ENCODE data around the gene RETN.

Gene RETN

DNA sequence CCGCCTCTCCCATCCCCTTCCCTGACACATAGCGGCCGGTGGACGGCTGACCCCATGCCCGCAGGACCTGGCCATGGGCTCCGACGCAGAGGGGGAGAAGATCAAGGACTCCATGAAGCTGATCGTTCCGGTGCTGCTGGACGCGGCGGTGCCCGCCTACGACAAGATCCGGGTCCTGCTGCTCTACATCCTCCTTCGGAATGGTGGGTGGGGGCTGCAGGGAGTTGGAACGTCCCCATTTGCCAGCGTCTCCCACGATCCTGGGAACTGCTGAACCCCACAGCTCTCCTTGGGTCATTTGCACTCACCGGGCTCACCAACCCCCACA is 24.3 kb upstream of the RETN start:
- no peaks in the 10 kb centered on the region for H3K9me3 ChIP-seq (ENCODE audit: control insufficient read depth in 5 of 5, low read length in 5 of 5)
- peaks cover 0 to 12% (median 0%) of the 10 kb centered on the region in 5 donors for H3K36me3 ChIP-seq (ENCODE audit: control insufficient read depth in 5 of 5, insufficient read depth in 5 of 5, low read length in 5 of 5)
- H3K4me3 ChIP-seq (ENCODE audit: low read depth in 1 of 5, low read length in 5 of 5) = no peak overlapping the region
- H3K4me1 ChIP-seq (ENCODE audit: control insufficient read depth in 5 of 5, insufficient read depth in 5 of 5, low read length in 5 of 5) = no peaks in the 10 kb centered on the region
- H3K27me3 ChIP-seq (ENCODE audit: control insufficient read depth in 5 of 5, insufficient read depth in 4 of 5, low read length in 5 of 5) = peaks cover 0 to 12% (median 4%) of the 10 kb centered on the region in 5 donors
- no peak overlapping the region for H3K27ac ChIP-seq (ENCODE audit: low read depth, low read length)
- no peak overlapping the region for H3K9ac ChIP-seq (ENCODE audit: low read length in 5 of 5)

- H3K9ac ChIP-seq (ENCODE audit: low read length in 5 of 5) = no peak overlapping the region
- no peak overlapping the region for H3K4me3 ChIP-seq (ENCODE audit: low read depth in 1 of 5, low read length in 5 of 5)
- no peaks in the 10 kb centered on the region for H3K9me3 ChIP-seq (ENCODE audit: control insufficient read depth in 5 of 5, low read length in 5 of 5)
- H3K36me3 ChIP-seq (ENCODE audit: control insufficient read depth in 5 of 5, insufficient read depth in 5 of 5, low read length in 5 of 5) = peaks cover 0 to 12% (median 0%) of the 10 kb centered on the region in 5 donors
- H3K4me1 ChIP-seq (ENCODE audit: control insufficient read depth in 5 of 5, insufficient read depth in 5 of 5, low read length in 5 of 5) = no peaks in the 10 kb centered on the region
- H3K27me3 ChIP-seq (ENCODE audit: control insufficient read depth in 5 of 5, insufficient read depth in 4 of 5, low read length in 5 of 5) = peaks cover 0 to 12% (median 6%) of the 10 kb centered on the region in 5 donors
- H3K27ac ChIP-seq (ENCODE audit: low read depth, low read length) = no peak overlapping the region
These were observed 23.7 kb upstream of the RETN start for GRCh38 chr19:7645163-7645562.

GRCh38 chr19:7645656-7646425 is 23.0 kb upstream of the RETN start:
- no peak overlapping the region for H3K4me3 ChIP-seq (ENCODE audit: low read depth in 1 of 5, low read length in 5 of 5)
- peaks cover 0 to 12% (median 9%) of the 10 kb centered on the region in 5 donors for H3K27me3 ChIP-seq (ENCODE audit: control insufficient read depth in 5 of 5, insufficient read depth in 4 of 5, low read length in 5 of 5)
- H3K4me1 ChIP-seq (ENCODE audit: control insufficient read depth in 5 of 5, insufficient read depth in 5 of 5, low read length in 5 of 5) = no peaks in the 10 kb centered on the region
- no peak overlapping the region for H3K27ac ChIP-seq (ENCODE audit: low read depth, low read length)
- no peaks in the 10 kb centered on the region for H3K9me3 ChIP-seq (ENCODE audit: control insufficient read depth in 5 of 5, low read length in 5 of 5)
- H3K36me3 ChIP-seq (ENCODE audit: control insufficient read depth in 5 of 5, insufficient read depth in 5 of 5, low read length in 5 of 5) = peaks cover 0 to 6% (median 0%) of the 10 kb centered on the region in 5 donors
- H3K9ac ChIP-seq (ENCODE audit: low read length in 5 of 5) = no peak overlapping the region

GRCh38 chr19:7646426-7646700 is 22.5 kb upstream of the RETN start:
- H3K9ac ChIP-seq (ENCODE audit: low read length in 5 of 5) = no peak overlapping the region
- no peaks in the 10 kb centered on the region for H3K9me3 ChIP-seq (ENCODE audit: control insufficient read depth in 5 of 5, low read length in 5 of 5)
- no peak overlapping the region for H3K4me3 ChIP-seq (ENCODE audit: low read depth in 1 of 5, low read length in 5 of 5)
- peaks cover 0 to 12% (median 9%) of the 10 kb centered on the region in 5 donors for H3K27me3 ChIP-seq (ENCODE audit: control insufficient read depth in 5 of 5, insufficient read depth in 4 of 5, low read length in 5 of 5)
- peaks cover 0 to 6% (median 0%) of the 10 kb centered on the region in 5 donors for H3K36me3 ChIP-seq (ENCODE audit: control insufficient read depth in 5 of 5, insufficient read depth in 5 of 5, low read length in 5 of 5)
- no peak overlapping the region for H3K27ac ChIP-seq (ENCODE audit: low read depth, low read length)
- H3K4me1 ChIP-seq (ENCODE audit: control insufficient read depth in 5 of 5, insufficient read depth in 5 of 5, low read length in 5 of 5) = no peaks in the 10 kb centered on the region

- Histone ChIP-seq H3K9ac (ENCODE audit: low read length in 5 of 5) (no peak overlapping the region), H3K9me3 (ENCODE audit: control insufficient read depth in 5 of 5, low read length in 5 of 5) (no peaks in the 10 kb centered on the region), H3K27ac (ENCODE audit: low read depth, low read length) (no peak overlapping the region), H3K4me1 (ENCODE audit: control insufficient read depth in 5 of 5, insufficient read depth in 5 of 5, low read length in 5 of 5) (peaks cover under 1 to 3% (median 1%) of the 10 kb centered on the region in 5 donors), H3K27me3 (ENCODE audit: control insufficient read depth in 5 of 5, insufficient read depth in 4 of 5, low read length in 5 of 5) (peaks cover 0 to 12% (median 9%) of the 10 kb centered on the region in 5 donors), H3K4me3 (ENCODE audit: low read depth in 1 of 5, low read length in 5 of 5) (no peak overlapping the region), H3K36me3 (ENCODE audit: control insufficient read depth in 5 of 5, insufficient read depth in 5 of 5, low read length in 5 of 5) (peaks cover 0 to 3% (median 0%) of the 10 kb centered on the region in 5 donors)
These were observed 21.7 kb upstream of the RETN start for GRCh38 chr19:7647156-7647555.

GRCh38 chr19:7648265-7649014 is 20.4 kb upstream of the RETN start:
- Histone ChIP-seq H3K9ac (ENCODE audit: low read length in 5 of 5) (no peak overlapping the region), H3K4me1 (ENCODE audit: control insufficient read depth in 5 of 5, insufficient read depth in 5 of 5, low read length in 5 of 5) (peaks cover 3 to 6% (median 4%) of the 10 kb centered on the region in 5 donors), H3K27me3 (ENCODE audit: control insufficient read depth in 5 of 5, insufficient read depth in 4 of 5, low read length in 5 of 5) (peaks cover 0 to 12% (median 9%) of the 10 kb centered on the region in 5 donors), H3K4me3 (ENCODE audit: low read depth in 1 of 5, low read length in 5 of 5) (no peak overlapping the region), H3K36me3 (ENCODE audit: control insufficient read depth in 5 of 5, insufficient read depth in 5 of 5, low read length in 5 of 5) (no peaks in the 10 kb centered on the region), H3K27ac (ENCODE audit: low read depth, low read length) (no peak overlapping the region), H3K9me3 (ENCODE audit: control insufficient read depth in 5 of 5, low read length in 5 of 5) (no peaks in the 10 kb centered on the region)

DNA sequence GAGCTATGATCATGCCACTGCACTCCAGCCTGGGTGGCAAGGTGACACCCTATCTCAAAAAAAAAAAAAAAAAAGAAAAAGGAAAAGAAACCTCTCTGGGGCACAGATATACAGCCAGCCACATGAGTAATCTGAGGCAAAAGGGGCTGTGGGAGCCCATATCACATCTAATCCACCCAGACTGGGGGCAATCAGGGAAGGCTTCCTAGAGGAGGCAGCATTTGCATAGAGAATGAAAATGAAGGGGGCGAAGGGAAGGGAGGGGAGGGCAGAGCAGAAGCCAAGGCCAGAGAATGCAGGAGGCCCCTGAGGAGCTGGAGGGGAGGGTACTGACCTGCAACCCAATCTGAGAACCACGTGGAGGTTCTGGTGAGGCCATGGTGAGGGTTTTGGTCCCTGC is 18.7 kb upstream of the RETN start:
- Histone ChIP-seq H3K27ac (ENCODE audit: low read depth, low read length) (no peak overlapping the region), H3K27me3 (ENCODE audit: control insufficient read depth in 5 of 5, insufficient read depth in 4 of 5, low read length in 5 of 5) (peaks cover 0 to 9% (median 4%) of the 10 kb centered on the region in 5 donors), H3K9ac (ENCODE audit: low read length in 5 of 5) (no peak overlapping the region), H3K4me1 (ENCODE audit: control insufficient read depth in 5 of 5, insufficient read depth in 5 of 5, low read length in 5 of 5) (peaks cover 3 to 6% (median 4%) of the 10 kb centered on the region in 5 donors), H3K4me3 (ENCODE audit: low read depth in 1 of 5, low read length in 5 of 5) (no peak overlapping the region), H3K36me3 (ENCODE audit: control insufficient read depth in 5 of 5, insufficient read depth in 5 of 5, low read length in 5 of 5) (no peaks in the 10 kb centered on the region), H3K9me3 (ENCODE audit: control insufficient read depth in 5 of 5, low read length in 5 of 5) (no peaks in the 10 kb centered on the region)

- Histone ChIP-seq H3K27ac (ENCODE audit: low read depth, low read length) (no peak overlapping the region), H3K4me1 (ENCODE audit: control insufficient read depth in 5 of 5, insufficient read depth in 5 of 5, low read length in 5 of 5) (peaks cover 3 to 6% (median 4%) of the 10 kb centered on the region in 5 donors), H3K36me3 (ENCODE audit: control insufficient read depth in 5 of 5, insufficient read depth in 5 of 5, low read length in 5 of 5) (no peaks in the 10 kb centered on the region), H3K9ac (ENCODE audit: low read length in 5 of 5) (no peak overlapping the region), H3K9me3 (ENCODE audit: control insufficient read depth in 5 of 5, low read length in 5 of 5) (no peaks in the 10 kb centered on the region), H3K4me3 (ENCODE audit: low read depth in 1 of 5, low read length in 5 of 5) (peak overlapping the region in 3 of 5 donors; percentile 15 to 58 (median 53)), H3K27me3 (ENCODE audit: control insufficient read depth in 5 of 5, insufficient read depth in 4 of 5, low read length in 5 of 5) (peaks cover 0 to 7% (median 0%) of the 10 kb centered on the region in 5 donors)
These were observed 16.7 kb upstream of the RETN start for GRCh38 chr19:7652061-7652641.

GRCh38 chr19:7654401-7654800 is 14.4 kb upstream of the RETN start:
- H3K27me3 ChIP-seq (ENCODE audit: control insufficient read depth in 5 of 5, insufficient read depth in 4 of 5, low read length in 5 of 5) = peaks cover 0 to 7% (median 0%) of the 10 kb centered on the region in 5 donors
- H3K4me1 ChIP-seq (ENCODE audit: control insufficient read depth in 5 of 5, insufficient read depth in 5 of 5, low read length in 5 of 5) = peaks cover 3 to 11% (median 4%) of the 10 kb centered on the region in 5 donors
- no peaks in the 10 kb centered on the region for H3K9me3 ChIP-seq (ENCODE audit: control insufficient read depth in 5 of 5, low read length in 5 of 5)
- H3K4me3 ChIP-seq (ENCODE audit: low read depth in 1 of 5, low read length in 5 of 5) = no peak overlapping the region
- H3K27ac ChIP-seq (ENCODE audit: low read depth, low read length) = no peak overlapping the region
- H3K36me3 ChIP-seq (ENCODE audit: control insufficient read depth in 5 of 5, insufficient read depth in 5 of 5, low read length in 5 of 5) = no peaks in the 10 kb centered on the region
- H3K9ac ChIP-seq (ENCODE audit: low read length in 5 of 5) = no peak overlapping the region

DNA sequence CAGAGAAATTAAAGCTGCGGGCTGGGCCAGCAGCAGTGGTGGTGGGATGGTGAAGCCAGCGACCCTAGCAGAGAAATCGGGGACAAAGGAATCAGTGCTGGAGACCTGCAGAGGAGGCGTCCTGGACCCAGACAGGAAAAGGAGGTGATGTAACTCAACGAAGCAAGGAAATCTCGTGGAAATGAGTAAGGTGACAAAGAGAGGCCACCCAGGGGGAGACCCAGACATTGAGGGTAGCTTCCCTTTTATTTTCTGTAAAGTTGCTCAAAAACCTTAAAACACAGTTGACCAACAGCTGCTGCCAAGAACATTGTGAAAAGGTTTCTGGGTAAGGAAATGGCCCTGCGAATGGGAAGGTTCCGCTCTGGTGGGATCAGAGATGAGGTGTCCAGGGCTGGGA is 13.3 kb upstream of the RETN start:
- Histone ChIP-seq H3K4me3 (ENCODE audit: low read depth in 1 of 5, low read length in 5 of 5) (no peak overlapping the region), H3K9ac (ENCODE audit: low read length in 5 of 5) (no peak overlapping the region), H3K9me3 (ENCODE audit: control insufficient read depth in 5 of 5, low read length in 5 of 5) (no peaks in the 10 kb centered on the region), H3K27me3 (ENCODE audit: control insufficient read depth in 5 of 5, insufficient read depth in 4 of 5, low read length in 5 of 5) (peaks cover 0 to under 1% (median 0%) of the 10 kb centered on the region in 5 donors), H3K27ac (ENCODE audit: low read depth, low read length) (no peak overlapping the region), H3K4me1 (ENCODE audit: control insufficient read depth in 5 of 5, insufficient read depth in 5 of 5, low read length in 5 of 5) (peaks cover 3 to 11% (median 4%) of the 10 kb centered on the region in 5 donors), H3K36me3 (ENCODE audit: control insufficient read depth in 5 of 5, insufficient read depth in 5 of 5, low read length in 5 of 5) (no peaks in the 10 kb centered on the region)

Data from subcutaneous abdominal adipose tissue (tissue), 5 donors.